ENCODE data around the gene GPR39. TPM values are rescaled to one million over a fixed set of nuclear protein-coding genes. Genes with fewer than 3 reads are reported as not detected.
A peak's percentile ranks its signal among the peaks of the same experiment; 100 is the strongest.

Gene GPR39
- polyA plus RNA-seq, 1 donor from 2014 or later = 1.1 TPM

GRCh38 chr2:132668189-132668823, 251.7 kb downstream of the GPR39 start:
- no peaks in the 10 kb centered on the region for H3K9me3 ChIP-seq (ENCODE audit: low read length)
- no peaks in the 10 kb centered on the region for H3K9me2 ChIP-seq (ENCODE audit: insufficient read depth, low read length)
- TF ChIP-seq SMC3 (conservative IDR thresholded peaks at IDR 0.05; ENCODE audit: poor library complexity) = peak; percentile 75
- TF ChIP-seq EZH2 (IDR thresholded peaks at IDR 0.05; ENCODE audit: borderline replicate concordance, insufficient read depth, low read length, poor library complexity, severe bottlenecking) = no peak
- TF ChIP-seq REST (IDR thresholded peaks at IDR 0.05; ENCODE audit: borderline replicate concordance) = no peak
- no peak for TF ChIP-seq TAF1 (IDR thresholded peaks at IDR 0.05; ENCODE audit: low read depth)
- peak; percentile 46 for TF ChIP-seq EP300 (conservative IDR thresholded peaks at IDR 0.05; ENCODE audit: poor library complexity, severe bottlenecking)
- peak; percentile 73 for TF ChIP-seq CTCF (IDR thresholded peaks at IDR 0.05; ENCODE audit: poor library complexity, severe bottlenecking)
- peak; percentile 60 for TF ChIP-seq RAD21 (conservative IDR thresholded peaks at IDR 0.05)
- TF ChIP-seq MXI1 (conservative IDR thresholded peaks at IDR 0.05; ENCODE audit: poor library complexity, severe bottlenecking) = peak; percentile 53
- peak; percentile 7 for TF ChIP-seq POLR2AphosphoS5 (IDR thresholded peaks at IDR 0.05)
- peak overlapping the region; percentile 70 for H3K4me2 ChIP-seq (ENCODE audit: low read length)
- H3F3A ChIP-seq (ENCODE audit: insufficient read depth, low read length, poor library complexity, severe bottlenecking) = peaks cover 10% of the 10 kb centered on the region
- peak overlapping the region; percentile 60 for H3K27ac ChIP-seq (ENCODE audit: low read length)
- no peaks in the 10 kb centered on the region for H3K27me3 ChIP-seq (ENCODE audit: insufficient read depth, low read depth, low read length)
- peak overlapping the region; percentile 92 for H3K4me3 ChIP-seq (ENCODE audit: low read length)
- H3K79me2 ChIP-seq (replicated peaks; ENCODE audit: insufficient read depth, low read length) = peaks cover 11% of the 10 kb centered on the region
- H3K36me3 ChIP-seq (ENCODE audit: insufficient read depth, low read length) = no peaks in the 10 kb centered on the region
- H3K9ac ChIP-seq (ENCODE audit: low read length) = peak overlapping the region; percentile 78
- no peaks in the 10 kb centered on the region for H4K20me1 ChIP-seq (ENCODE audit: insufficient read depth)
- no peak overlapping the region for H2AFZ ChIP-seq (ENCODE audit: low read depth, low read length)

GRCh38 chr2:132668987-132669907, 252.6 kb downstream of the GPR39 start:
- Histone ChIP-seq H3K4me2 (ENCODE audit: low read length) (peak overlapping the region; percentile 70), H3K27me3 (ENCODE audit: insufficient read depth, low read depth, low read length) (no peaks in the 10 kb centered on the region), H3K27ac (ENCODE audit: low read length) (peak overlapping the region; percentile 60), H3K4me3 (ENCODE audit: low read length) (peak overlapping the region; percentile 92), H3K9me2 (ENCODE audit: insufficient read depth, low read length) (no peaks in the 10 kb centered on the region), H2AFZ (ENCODE audit: low read depth, low read length) (no peak overlapping the region), H3K36me3 (ENCODE audit: insufficient read depth, low read length) (no peaks in the 10 kb centered on the region), H3K9me3 (ENCODE audit: low read length) (no peaks in the 10 kb centered on the region), H3F3A (ENCODE audit: insufficient read depth, low read length, poor library complexity, severe bottlenecking) (peaks cover 10% of the 10 kb centered on the region), H3K79me2 (replicated peaks; ENCODE audit: insufficient read depth, low read length) (peaks cover 8% of the 10 kb centered on the region), H4K20me1 (ENCODE audit: insufficient read depth) (no peaks in the 10 kb centered on the region), H3K9ac (ENCODE audit: low read length) (peak overlapping the region; percentile 78)
- TF ChIP-seq POLR2AphosphoS5 (IDR thresholded peaks at IDR 0.05) (peak; percentile 54), MXI1 (conservative IDR thresholded peaks at IDR 0.05; ENCODE audit: poor library complexity, severe bottlenecking) (peak; percentile 53), CTCF (IDR thresholded peaks at IDR 0.05; ENCODE audit: poor library complexity, severe bottlenecking) (peak; percentile 78), REST (IDR thresholded peaks at IDR 0.05; ENCODE audit: borderline replicate concordance) (no peak), SMC3 (conservative IDR thresholded peaks at IDR 0.05; ENCODE audit: poor library complexity) (peak; percentile 71), EZH2 (IDR thresholded peaks at IDR 0.05; ENCODE audit: borderline replicate concordance, insufficient read depth, low read length, poor library complexity, severe bottlenecking) (no peak), RAD21 (conservative IDR thresholded peaks at IDR 0.05) (peak; percentile 74), TAF1 (IDR thresholded peaks at IDR 0.05; ENCODE audit: low read depth) (peak; percentile 48), EP300 (conservative IDR thresholded peaks at IDR 0.05; ENCODE audit: poor library complexity, severe bottlenecking) (no peak)
